Central memory CD4-positive, alpha-beta T cell (primary cell): ENCODE results near the gene GPR63.

ENCODE experiments used
- DNase-seq: peaks from one replicate; pipeline ENCODE4 v3.0.0; 2022
- total RNA-seq, 3 experiments: gene quantifications; one replicate each; lab custom pipeline; 2026; lab: John Stamatoyannopoulos, UW

The GPR63 gene, protein sequence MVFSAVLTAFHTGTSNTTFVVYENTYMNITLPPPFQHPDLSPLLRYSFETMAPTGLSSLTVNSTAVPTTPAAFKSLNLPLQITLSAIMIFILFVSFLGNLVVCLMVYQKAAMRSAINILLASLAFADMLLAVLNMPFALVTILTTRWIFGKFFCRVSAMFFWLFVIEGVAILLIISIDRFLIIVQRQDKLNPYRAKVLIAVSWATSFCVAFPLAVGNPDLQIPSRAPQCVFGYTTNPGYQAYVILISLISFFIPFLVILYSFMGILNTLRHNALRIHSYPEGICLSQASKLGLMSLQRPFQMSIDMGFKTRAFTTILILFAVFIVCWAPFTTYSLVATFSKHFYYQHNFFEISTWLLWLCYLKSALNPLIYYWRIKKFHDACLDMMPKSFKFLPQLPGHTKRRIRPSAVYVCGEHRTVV
- total RNA-seq = 2.3 to 10.8 (median 4.8) reads per million in 3 experiments

DNA sequence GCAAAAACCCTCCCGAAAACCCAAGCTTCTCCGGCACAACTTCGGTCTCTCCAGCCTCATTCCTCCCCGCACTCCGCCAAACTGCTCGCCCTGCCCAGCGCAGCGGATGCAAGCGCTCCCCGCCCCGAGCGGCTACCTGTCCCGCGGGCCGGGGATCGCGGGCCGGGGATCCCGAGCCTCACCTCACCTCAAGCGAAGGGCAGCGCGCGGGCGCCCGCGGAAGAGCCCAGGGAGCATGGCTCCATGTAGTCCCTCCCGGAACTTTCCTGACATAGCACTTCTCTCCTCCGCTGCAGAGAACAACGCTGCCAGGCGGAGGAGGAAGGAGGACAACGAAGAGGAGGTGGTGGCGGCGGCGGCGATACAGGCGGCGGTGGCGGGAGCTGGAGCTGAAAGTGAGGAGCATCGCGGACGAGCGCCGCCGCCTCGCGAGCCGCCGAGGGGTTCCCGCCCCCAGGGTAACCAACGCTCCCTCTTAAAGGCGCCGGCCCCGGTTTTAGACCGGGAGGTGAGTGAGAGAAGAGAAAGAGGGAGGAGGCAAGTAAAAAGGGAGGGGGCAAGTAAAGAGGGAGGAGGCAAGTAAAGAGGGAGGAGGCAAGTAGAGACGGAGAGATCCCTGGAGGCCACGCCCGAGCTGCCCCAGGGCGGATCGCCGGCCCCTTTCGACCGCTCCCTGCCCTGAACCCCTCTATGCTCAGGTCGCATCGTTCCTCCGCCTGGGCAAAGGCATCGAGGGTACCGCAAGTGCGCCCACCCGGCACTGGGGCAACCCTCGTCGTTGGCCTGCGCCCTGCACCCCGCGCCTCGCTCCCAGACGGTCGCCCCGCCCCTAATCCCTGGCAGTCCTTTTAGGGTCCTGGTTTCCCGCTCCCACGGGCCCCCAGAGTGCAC lies at the start of gene GPR63:
TSS of gene GPR63 (minus strand) at position 397 of the 891 bp plus-strand sequence. CDS start 37,746 bp downstream, outside the sequence.
- peak; percentile 73 for DNase-seq

DNA sequence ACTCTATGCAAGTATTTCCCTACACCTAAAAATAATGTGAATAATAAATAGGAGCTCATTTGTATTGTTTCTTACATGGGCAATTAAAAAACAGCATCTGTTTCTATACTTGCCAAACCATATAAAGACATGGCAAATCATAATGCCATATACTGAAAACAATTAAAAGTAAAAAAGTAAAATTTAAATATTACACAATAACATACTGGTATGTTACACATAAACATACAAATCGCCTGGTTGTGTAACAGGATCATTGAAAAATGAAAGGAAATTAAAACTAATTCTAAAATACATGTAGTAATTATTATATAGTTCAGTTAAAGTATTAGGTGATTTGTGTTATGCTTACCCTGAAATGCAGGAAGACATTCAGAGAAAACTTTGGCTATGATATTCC lies 49.2 kb upstream of the GPR63 start:
- no peak for DNase-seq

DNA sequence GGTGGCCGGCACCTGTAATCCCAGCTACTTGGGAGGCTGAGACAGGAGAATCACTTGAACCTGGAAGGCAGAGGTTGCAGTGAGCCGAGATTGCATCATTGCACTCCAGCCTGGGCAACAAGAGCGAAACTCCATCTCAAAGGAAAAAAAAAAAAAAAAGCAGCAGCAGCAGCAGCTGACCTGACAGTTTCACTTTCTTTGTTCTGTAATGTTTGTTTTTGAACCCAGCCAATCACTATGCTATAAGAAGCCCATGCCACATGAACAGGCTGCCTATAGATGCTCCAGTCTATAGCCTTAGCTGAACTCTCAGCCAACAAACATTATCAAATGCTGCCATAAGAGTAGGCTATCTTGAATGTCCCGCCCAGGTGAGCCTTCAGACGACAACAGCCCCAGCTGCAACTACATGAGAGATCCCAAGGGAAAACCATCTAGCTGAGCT lies 47.9 kb upstream of the GPR63 start:
- DNase-seq = peak; percentile 39

DNA sequence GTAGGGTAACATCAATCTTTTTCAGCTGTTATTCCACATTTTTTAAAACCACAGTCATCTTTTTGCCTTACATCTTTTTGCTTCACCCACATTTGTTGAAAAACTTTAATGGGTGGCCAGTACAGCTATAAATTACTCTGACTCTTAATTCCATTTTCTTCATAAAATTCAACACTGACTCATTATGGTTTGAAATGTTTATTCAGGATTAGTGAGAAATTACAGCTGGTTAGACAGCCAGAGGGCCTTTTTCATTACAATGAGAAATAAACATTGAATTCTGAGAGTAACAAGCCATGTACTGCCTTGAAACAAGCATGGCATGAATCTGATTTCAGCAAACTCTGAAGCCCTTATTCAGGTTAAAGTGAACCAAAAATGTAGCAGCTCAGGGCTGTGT lies 40.9 kb upstream of the GPR63 start:
- DNase-seq = no peak

DNA sequence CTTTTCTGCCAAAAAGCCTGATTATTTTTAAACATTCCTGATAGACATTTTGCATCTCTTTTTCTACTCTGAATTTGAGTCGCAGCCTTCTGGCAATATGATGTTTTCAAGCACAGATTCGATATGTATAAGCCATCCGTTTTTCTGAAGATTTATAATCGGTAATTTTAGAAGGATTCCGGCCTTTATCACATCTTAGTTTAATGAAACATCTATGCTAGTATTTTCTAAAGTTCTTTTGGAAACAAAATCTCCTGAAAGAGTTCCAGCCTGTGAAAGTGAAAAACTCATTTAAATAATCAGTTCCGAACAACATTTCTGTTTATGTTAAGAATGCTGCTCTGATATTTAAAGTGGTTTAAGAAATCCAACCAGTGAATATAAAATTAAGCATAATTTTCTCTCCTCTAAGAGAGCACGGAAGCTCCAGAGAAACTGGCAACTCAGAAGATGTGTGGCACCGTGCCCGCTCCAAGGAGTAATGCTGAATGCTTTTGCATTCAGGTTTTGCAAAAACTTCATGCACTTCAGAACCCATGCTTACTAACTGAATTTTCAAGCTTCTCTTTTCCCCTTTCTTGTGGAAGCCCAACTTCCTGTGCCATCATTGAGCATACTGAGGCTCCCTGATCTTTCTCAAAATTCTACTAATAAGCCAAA lies 39.7 kb upstream of the GPR63 start:
- no peak for DNase-seq

DNA sequence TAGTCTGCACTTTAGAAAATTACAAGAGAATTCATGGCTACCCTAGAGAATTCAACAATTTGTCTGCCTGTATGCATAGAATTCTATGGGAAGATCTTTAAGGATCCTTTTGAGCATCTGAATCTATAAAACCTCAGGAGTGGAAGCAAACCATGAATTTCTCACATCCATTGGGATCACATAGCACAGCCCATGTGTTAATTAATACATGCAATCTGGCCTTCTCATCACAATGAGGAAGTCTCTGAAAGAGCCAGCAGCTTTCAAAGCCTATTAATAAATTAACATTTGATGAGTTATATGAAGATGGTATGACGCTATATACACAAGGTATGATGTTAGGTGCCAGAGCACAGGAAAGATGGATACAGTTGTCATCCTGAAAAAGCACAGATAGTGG lies 35.7 kb upstream of the GPR63 start:
- DNase-seq = no peak

DNA sequence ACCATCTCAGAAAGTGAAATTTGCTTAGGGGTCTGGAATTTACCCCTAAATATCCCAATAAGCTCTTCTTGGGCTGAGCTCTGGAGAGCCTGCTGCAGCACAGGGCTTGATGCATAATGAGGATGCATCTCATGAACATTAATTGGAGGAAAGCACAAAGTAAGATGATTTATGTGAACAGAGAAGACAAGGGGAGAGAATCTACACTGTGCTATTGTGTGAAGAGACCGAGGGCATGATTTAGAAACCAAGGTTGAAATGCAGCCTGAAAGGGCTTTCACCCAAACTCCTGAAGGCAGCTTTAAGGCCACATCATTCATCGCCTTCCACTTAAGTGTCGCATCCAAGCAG lies 27.8 kb upstream of the GPR63 start:
- no peak for DNase-seq

DNA sequence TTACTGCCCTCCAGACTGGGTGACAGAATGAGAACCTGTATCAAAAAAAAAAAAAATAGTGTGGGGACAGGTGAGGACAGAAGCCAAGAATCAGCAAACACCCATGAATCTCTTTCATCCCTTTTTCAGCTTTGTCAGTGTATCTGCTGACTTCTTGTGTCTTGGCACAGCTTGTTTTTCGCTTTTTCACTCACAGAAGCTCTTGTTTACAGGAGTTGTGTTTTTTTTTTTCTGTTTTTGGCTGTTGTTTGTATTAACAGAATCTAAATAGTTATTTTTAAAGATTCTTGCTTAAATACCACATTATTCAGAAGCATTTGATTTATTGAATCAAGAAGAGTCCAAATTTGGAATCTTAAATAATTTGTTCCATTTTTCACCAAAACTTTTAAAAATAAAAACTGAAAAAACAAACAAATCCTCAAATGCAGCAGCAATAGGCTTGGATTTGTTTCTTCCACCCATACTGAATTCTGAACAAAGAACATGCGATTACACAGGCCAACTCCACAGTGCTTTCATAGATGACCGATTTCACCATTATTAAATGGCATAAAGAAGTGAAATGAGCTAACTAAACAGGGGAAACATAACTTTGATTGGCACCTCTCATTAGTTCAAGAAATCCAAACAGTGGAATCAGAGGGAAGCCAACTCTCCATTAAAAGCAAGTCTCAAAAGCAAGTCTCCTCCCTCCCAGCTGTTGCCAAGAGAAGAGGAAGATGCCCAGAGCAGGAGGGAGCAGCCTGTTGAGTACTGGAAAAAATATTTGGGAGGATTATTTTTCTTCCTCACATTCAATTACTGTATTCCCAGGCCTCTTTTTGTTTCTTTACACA lies 27.2 kb upstream of the GPR63 start:
- no peak for DNase-seq

DNA sequence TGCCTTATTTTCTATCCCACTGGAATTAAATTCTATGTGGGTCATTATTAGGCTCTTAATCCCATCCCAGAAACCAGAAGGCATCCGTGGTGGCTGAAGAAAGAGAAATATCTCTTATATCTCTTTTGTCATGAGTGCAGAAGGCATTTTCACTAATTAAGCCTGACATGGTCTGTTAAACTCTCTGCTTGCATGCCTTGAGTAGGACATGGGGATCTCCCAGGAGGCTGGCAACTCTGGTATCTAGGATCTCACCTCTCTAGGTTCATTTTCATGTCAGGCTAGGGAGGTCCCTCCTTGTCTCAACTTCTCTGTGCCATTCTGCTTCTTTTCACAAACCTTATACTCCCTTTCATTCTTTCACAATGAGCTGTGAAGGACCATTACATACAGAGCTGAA lies 25.3 kb upstream of the GPR63 start:
- no peak for DNase-seq

DNA sequence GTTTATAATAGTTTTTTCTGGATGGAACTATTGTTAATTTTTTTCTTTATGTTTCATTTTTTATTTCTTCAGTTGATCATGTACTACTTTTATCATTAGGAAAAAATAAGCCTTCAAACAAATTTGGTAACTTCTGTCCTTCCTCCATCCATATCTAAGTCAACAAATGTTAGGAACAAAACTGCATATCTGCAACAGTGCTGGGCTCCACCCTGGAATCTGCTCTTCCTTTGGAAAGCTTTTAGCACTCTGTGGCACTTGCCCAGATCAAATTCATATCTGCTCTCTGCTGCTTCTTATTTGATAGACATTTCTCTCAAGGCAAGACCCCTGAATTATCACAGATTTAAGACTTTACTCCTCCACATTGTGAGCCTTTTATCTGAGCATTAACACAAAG lies 24.3 kb upstream of the GPR63 start:
- no peak for DNase-seq

DNA sequence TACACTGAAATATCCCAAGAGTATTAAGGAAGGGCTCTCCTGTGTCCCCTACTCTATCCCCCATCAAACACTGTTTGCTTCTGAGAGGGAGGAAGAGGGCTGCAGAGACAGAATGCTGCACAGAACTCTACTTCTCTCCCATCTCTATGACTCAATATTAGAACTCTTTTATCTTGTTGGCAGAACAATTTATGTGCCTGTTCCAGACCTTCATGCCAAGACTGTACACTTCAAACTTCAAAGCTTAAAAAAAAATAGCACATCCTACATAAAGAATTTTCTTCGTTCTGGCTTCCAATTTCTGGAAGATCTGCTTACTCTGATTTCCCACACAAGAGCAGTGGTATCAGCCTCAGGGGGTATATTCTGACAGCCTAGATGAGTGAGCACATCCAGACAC lies 19.6 kb upstream of the GPR63 start:
- no peak for DNase-seq

DNA sequence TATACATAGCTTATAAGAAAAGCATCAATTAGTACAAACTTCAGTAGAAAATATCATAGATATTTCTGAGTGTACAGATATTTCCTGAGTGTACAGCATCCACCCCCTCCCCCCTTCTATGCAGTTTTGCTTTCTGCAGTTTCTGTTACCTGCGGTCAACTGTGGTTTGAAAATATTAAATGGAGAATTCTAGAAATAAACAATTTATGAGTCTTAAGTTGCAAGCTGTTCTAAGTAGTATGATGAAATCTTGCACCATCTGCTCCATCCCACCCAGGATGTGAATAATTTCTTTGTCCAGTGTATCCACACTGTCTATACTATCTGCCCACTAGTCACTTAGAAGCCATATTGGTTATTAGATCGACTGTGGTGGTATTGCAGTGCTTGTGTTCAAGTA lies 15.8 kb upstream of the GPR63 start:
- no peak for DNase-seq

DNA sequence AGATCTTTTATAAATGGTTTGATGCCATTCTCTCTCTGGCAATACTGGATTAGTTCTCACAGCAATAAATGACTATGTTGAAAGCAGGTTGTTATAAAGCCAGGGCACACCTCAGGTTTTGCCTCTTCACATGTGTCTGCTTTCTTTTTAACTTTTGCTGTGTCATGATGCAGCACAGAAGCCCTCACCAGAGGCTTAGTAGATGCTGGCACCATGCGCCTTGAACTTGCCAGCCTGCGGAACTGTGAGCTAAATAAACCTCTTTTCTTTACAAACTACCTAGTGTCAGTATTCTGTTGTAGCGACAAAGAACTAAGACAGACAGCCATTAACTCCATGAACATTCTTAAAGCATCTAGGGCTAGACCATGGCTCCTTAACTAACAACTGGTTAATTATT lies 15.3 kb upstream of the GPR63 start:
- DNase-seq = no peak

DNA sequence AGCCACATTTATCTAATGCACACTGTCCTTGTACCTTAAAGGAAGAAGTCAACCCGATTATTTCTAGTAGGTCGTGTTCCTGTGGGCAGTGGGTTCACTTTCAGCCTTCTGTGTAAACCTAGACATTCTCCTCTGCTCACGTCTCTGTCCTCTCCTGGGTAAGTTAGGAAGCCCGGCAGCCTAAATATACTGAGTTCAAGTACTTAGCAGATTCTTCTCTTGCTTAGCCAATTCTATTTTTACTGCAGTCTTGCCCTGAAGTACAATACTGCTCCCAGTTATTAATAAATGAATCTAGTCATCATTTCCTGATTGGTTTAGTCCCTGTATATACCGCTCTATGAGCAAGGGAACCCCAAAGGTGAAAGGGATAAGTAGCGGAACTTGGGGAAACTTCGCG lies 14.6 kb upstream of the GPR63 start:
- DNase-seq = no peak

DNA sequence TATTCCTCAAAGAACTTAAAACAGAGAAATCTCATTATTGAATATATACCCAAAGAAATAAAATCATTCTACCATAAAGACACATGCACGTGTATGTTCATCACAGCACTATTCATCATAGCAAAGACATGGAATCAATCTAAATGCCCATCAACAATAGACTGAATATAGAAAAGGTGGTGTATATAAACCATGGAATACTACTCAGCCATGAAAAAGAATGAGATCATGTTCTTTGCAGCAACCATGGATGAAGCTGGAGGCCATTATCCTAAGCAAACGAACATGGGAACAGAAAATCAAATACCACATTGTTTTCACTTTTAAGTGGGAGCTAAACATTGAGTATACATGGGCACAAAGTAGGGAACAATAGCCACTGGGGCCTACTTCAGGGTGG lies 12.3 kb upstream of the GPR63 start:
- DNase-seq = no peak

DNA sequence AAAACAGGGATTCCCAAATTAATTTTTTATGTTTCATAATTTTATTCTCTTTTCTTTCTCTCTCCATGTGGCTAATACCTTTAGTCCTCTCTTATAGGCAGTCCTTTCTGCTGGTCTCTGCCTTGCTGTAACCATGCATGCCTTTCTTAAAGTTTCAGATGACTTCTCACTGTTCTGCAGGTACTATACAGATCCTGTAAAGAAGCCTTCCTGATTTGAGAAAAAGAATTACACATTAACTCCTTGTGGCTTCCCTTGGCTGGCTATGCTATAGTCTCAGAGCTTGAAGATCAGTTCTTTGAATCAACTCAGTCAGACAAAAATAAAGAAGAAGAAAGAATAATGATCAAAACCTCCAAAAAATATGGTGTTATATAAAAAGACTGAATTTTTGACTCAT lies 7.3 kb upstream of the GPR63 start:
- no peak for DNase-seq

DNA sequence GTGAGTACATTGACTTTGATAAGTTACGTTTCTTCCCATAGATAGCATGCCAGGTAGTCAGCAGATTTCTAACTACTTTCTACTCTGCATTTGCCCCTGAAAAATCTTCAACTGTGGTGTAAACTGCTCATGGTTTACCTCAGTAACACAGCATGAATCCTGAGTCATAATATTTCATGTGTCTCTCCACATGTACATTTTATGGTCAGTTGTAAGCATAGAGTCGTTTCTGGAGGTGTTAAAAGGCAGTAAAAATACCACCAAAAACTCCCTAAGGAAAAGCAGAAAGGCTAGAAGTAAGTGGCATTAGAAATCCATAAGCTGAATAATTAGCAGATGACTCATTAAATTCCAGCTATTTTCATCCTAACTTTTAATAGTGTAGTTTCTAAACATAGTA lies 4.1 kb upstream of the GPR63 start:
- no peak for DNase-seq

DNA sequence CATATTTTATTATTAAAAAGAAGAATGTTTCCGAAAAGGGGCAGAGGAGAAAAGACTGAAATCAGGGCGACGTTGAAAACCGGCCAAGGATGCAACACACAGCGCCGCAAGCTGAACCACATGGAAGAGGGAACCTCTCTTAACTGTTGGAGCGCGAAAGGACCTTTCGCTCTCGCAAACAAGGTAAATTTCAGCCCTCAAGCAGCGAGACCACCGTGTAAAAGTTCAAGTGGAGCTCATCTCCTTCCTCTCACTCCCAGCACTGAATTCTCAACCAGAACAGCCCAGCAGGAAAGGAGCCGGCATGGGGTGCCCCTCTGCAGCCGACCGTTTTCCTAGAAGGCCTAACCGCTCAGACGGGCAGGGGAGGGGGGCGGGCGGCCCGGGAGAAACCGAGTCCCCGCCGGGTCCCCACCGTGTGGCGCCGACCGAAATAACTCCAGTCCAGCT lies 621 bp downstream of the GPR63 start:
- peak; percentile 1 for DNase-seq

DNA sequence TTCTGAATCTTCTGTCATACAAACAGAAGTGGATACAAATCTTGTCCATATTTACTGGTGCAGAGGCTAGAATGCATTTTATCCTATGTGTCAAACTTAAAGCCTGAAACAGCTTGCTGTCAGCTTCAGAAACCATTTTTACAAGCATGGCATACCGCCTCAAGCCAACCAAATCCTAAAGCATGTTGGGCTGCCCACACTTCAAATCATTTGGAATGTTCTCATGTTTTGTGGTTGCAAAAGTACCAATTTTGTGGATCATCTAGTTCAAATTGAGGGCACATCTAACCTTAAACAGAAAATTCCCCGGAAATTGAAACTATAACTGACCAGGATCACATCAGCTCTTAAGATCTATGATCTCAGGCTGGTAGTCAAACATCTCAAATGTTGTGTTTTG lies 3.2 kb downstream of the GPR63 start:
- no peak for DNase-seq

DNA sequence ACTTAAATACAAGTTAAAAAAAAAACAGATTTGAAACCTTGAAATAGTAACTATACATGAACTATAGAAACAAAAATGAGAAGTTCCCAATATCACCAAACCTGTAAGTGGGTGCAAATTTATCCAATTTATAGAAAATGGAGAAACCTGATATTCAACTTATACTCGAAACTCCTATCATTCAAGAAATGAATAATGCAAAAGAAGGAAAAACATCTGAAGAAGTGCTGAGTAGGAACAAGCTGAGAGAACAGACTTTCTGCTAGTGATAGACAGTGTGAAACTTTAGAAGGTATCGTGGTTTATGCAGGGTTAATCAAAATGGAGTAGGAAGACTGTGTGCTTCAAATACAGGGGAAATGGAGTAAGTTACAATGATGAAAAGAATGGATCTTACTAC lies 4.5 kb downstream of the GPR63 start:
- no peak for DNase-seq

DNA sequence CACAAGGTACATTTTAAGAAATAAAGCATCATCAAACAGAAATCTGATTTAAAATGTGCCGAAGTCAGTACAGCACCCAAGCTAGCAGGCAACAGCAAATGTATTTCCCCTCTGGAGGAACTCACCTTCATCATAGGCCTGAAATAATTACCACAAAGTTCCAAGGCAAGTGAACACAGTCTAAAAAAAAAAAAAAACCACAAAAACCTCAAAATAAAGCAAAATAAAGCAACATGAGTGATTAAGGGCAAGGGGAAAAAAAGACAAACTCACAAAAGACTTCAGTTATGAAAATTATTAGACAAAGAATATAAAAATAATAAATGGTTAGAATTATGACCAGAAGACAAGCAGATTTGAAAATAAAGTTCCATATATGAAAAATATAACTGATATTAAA lies 10.4 kb downstream of the GPR63 start:
- no peak for DNase-seq

DNA sequence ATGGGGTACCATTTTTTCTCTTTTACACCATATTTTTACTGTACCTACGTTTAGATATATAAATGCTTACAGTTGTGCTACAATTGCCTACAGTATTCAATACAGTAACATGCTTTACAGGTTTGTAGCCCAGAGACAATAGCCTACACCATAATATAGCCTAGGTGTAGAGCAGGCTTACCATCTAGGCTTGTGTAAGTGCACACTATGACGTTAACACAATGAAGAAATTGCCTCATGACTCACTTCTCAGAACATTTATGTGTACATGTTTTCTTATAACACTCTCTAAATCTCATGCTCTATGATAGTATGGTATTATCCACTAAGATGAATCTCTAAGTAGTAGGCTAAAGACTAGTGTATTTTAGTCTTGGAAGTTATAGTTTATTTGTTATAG lies 13.5 kb downstream of the GPR63 start:
- DNase-seq = no peak
